OCI-LY7 (cell line): ENCODE measurements around the gene PPARGC1A. TPM values are rescaled to one million over a fixed set of nuclear protein-coding genes. Genes with fewer than 3 reads are reported as not detected.

Source experiments
- BruUV-seq: library from RNA; stranded (reverse); fragments of 400-500 nt; replicated peaks from 2 replicates; lab custom pipeline; 2021; lab: Mats Ljungman, UMichigan
- CTCF ChIA-PET: fragments of 300-600 bp; sonication (Branson Sonifier 250); formaldehyde crosslinking; loops from one replicate; lab custom pipeline; 2022; ENCODE audit warnings: antibody characterized with exemption; ENCODE audit not compliant: unreplicated experiment; lab: Charles Lee
- POLR2A ChIA-PET: fragments of 300-600 bp; sonication (Branson Sonifier 250); formaldehyde crosslinking; loops from one replicate; lab custom pipeline; 2022; ENCODE audit warnings: antibody characterized with exemption; lab: Charles Lee
- DNase-seq: peaks from one replicate; pipeline ENCODE4 v3.0.0-alpha.2; 2015; ENCODE audit warnings: low spot score
- H2AFZ ChIP-seq: fragments of 200-600 bp; sonication (generic), shearing (Covaris generic); 2 replicates; pipeline ENCODE4 v1.6.1; 2014; ENCODE audit warnings: mild to moderate bottlenecking, antibody characterized with exemption, low read length, moderate library complexity
- H3K27ac ChIP-seq: fragments of 200-600 bp; sonication (generic); 2 replicates; pipeline ENCODE4 v1.5.1; 2014; ENCODE audit warnings: mixed run types, low read depth, mild to moderate bottlenecking, moderate library complexity, low read length, inconsistent platforms; ENCODE audit not compliant: poor library complexity, severe bottlenecking
- H3K36me3 ChIP-seq: fragments of 200-600 bp; sonication (generic); 2 replicates; pipeline ENCODE4 v1.6.1; 2014; ENCODE audit warnings: mild to moderate bottlenecking, antibody characterized with exemption, low read length, moderate library complexity, mixed read lengths; ENCODE audit not compliant: insufficient read depth
- H3K4me1 ChIP-seq: fragments of 200-600 bp; sonication (generic); 2 replicates; pipeline ENCODE4 v1.5.1; 2014; ENCODE audit warnings: mild to moderate bottlenecking, low read length; ENCODE audit not compliant: insufficient read depth, poor library complexity, severe bottlenecking
- H3K4me2 ChIP-seq: fragments of 200-600 bp; sonication (generic); 2 replicates; pipeline ENCODE4 v1.6.1; 2014; ENCODE audit warnings: mild to moderate bottlenecking, low read length
- H3K4me3 ChIP-seq: fragments of 200-600 bp; sonication (generic); 2 replicates; pipeline ENCODE4 v1.5.1; 2014; ENCODE audit warnings: mild to moderate bottlenecking, low read depth, low read length; ENCODE audit not compliant: poor library complexity, severe bottlenecking
- H3K79me2 ChIP-seq: fragments of 200-600 bp; sonication (generic); 2 replicates; pipeline ENCODE4 v1.6.1; 2016; ENCODE audit warnings: low read depth, mild to moderate bottlenecking, low read length, moderate library complexity, mixed read lengths; ENCODE audit not compliant: insufficient read depth
- H3K9me2 ChIP-seq: fragments of 200-600 bp; sonication (generic); 2 replicates; pipeline ENCODE4 v1.6.1; 2016; ENCODE audit warnings: mild to moderate bottlenecking, low read length, mixed read lengths; ENCODE audit not compliant: insufficient read depth
- H3K9me3 ChIP-seq: fragments of 200-600 bp; sonication (generic); 2 replicates; pipeline ENCODE4 v1.6.1; 2014; ENCODE audit warnings: mild to moderate bottlenecking, mixed run types, low read length, mixed read lengths
- H4K20me1 ChIP-seq: fragments of 200-600 bp; sonication (generic); 2 replicates; pipeline ENCODE4 v1.6.1; 2014; ENCODE audit warnings: mild to moderate bottlenecking, antibody characterized with exemption, low read length, moderate library complexity, mixed read lengths; ENCODE audit not compliant: insufficient read depth
- EZH2phosphoT487 ChIP-seq: fragments of 200-600 bp; sonication (generic); IDR thresholded peaks from 2 replicates; pipeline ENCODE4 v1.6.1; 2018; ENCODE audit warnings: low read depth, borderline replicate concordance, mild to moderate bottlenecking, mixed run types, antibody characterized with exemption, low read length, moderate library complexity, mixed read lengths
- intact Hi-C: fragments of 100-400 bp; cut with micrococcal nuclease; formaldehyde crosslinking; loops from one replicate; pipeline ENCODE4 v1.10.0; 2022; ENCODE audit not compliant: unreplicated experiment
- total RNA-seq, 2 experiments: library from RNA; depleted of rRNA in 1 of 2; stranded (reverse); fragments of >200 nt in 1 of 2; shearing (Covaris generic) in 1 of 2; gene quantifications; 2 replicates each; pipeline ENCODE4 v1.2.3, GENCODE V29; 2014 to 2022
- TF ChIP-seq, protein P1 (sequence below): fragments of 200-600 bp; sonication (generic); conservative IDR thresholded peaks from 2 replicates; pipeline ENCODE4 v1.5.1; 2014; ENCODE audit warnings: mild to moderate bottlenecking, antibody characterized with exemption, low read length, moderate library complexity, mixed read lengths

PPARGC1A gene
- total RNA-seq, 2 experiments from 2014 or later, result 0.40 TPM; not detected in 1

DNA sequence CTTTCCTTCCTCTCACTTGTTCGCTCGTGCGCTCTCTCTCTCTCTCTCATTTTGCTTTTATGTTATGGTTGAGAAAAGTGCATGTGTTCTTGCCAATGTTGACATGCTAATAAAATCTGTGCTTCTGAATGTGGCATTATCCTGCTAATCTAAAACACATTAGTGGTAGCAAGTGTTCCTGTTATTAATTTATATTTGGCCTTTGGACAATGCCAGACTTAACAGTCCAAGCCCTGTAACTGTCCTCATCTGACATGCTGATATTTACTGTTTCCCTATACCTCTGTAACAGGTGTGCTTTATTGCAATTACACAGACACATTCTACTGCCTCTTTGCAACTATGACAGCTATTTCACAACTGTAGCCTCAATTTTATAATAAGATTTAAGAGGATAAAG, 2.7 kb downstream of the PPARGC1A start:
- no peak overlapping the region for H3K4me2 ChIP-seq
- ChIA-PET POLR2A (no interaction called here), CTCF (no interaction called here)
- no peaks in the 10 kb centered on the region for H3K79me2 ChIP-seq
- DNase-seq, result no peak
- no peak overlapping the region for H3K4me3 ChIP-seq
- H3K27ac ChIP-seq, result no peak overlapping the region
- intact Hi-C loops, result no loop called here
- no peaks in the 10 kb centered on the region for H3K9me2 ChIP-seq
- no peaks in the 10 kb centered on the region for H3K9me3 ChIP-seq
- no peaks in the 10 kb centered on the region for H4K20me1 ChIP-seq
- H3K36me3 ChIP-seq, result no peaks in the 10 kb centered on the region
- no peak overlapping the region for H2AFZ ChIP-seq
- no peaks in the 10 kb centered on the region for H3K4me1 ChIP-seq
- BruUV-seq, result no TSS peak
- no peak for TF ChIP-seq EZH2phosphoT487
- TF ChIP-seq, protein P1, sequence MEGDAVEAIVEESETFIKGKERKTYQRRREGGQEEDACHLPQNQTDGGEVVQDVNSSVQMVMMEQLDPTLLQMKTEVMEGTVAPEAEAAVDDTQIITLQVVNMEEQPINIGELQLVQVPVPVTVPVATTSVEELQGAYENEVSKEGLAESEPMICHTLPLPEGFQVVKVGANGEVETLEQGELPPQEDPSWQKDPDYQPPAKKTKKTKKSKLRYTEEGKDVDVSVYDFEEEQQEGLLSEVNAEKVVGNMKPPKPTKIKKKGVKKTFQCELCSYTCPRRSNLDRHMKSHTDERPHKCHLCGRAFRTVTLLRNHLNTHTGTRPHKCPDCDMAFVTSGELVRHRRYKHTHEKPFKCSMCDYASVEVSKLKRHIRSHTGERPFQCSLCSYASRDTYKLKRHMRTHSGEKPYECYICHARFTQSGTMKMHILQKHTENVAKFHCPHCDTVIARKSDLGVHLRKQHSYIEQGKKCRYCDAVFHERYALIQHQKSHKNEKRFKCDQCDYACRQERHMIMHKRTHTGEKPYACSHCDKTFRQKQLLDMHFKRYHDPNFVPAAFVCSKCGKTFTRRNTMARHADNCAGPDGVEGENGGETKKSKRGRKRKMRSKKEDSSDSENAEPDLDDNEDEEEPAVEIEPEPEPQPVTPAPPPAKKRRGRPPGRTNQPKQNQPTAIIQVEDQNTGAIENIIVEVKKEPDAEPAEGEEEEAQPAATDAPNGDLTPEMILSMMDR, result no peak

DNA sequence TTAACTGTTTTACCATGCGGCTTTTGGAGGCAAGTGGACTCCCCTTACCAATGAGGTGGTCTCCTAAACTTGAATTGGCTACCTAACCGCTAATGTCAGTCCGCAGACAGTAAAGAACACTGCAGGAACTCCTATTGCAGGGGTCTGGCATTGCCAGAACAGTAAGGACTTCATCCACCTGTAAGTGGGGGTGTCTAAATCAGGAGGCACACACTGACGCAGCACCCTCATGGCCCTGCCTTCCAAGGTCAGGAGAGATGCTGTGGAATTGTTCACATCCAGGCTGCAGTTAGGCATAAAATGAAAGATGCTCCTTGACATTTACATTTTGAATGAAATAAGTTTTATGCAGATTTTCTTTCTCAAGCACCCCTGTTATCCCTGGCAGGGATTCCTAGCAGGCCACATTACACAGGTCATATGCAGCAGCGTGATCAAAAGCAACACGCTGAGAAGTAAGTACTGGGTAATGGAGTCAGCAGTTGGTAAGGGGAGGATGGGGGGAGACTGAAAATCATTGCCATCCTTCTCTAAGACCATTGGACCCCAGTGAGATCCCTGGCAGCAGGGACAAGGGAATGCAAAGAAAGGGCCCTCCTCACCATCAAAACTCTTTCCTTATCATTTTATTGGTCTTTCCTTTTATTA, 3.8 kb downstream of the PPARGC1A start:
- intact Hi-C loops, result no loop called here
- no peak for TF ChIP-seq EZH2phosphoT487

DNA sequence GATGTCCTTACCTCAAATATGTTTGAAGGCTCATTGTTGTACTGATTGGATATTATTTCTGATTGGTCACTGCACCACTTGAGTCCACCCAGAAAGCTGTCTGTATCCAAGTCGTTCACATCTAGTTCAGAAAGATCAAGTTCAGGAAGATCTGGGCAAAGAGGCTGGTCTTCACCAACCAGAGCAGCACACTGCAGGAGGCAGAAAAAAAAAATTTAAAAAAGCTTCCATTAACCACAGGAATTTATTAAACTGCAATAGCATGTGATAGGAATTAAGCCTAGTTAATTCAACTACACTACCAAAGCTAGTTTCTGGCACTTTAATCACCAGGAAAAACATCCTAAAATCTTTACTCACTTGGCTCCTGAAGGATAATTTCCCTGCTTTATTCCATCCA, 5.1 kb downstream of the PPARGC1A start:
- H3K4me3 ChIP-seq, result no peak overlapping the region
- POLR2A ChIA-PET, result no interaction called here
- CTCF ChIA-PET, result no interaction called here
- no peaks in the 10 kb centered on the region for H3K79me2 ChIP-seq
- H3K9me2 ChIP-seq, result no peaks in the 10 kb centered on the region
- no peaks in the 10 kb centered on the region for H4K20me1 ChIP-seq
- intact Hi-C loops, result no loop called here
- H2AFZ ChIP-seq, result no peak overlapping the region
- no peak overlapping the region for H3K27ac ChIP-seq
- H3K4me1 ChIP-seq, result no peaks in the 10 kb centered on the region
- no peaks in the 10 kb centered on the region for H3K9me3 ChIP-seq
- no peak overlapping the region for H3K4me2 ChIP-seq
- no peak for TF ChIP-seq EZH2phosphoT487
- TF ChIP-seq, protein P1, result no peak
- no peaks in the 10 kb centered on the region for H3K36me3 ChIP-seq
- BruUV-seq, result no TSS peak
- no peak for DNase-seq

More for the DNA sequence above, 3.8 kb downstream of the PPARGC1A start:
- POLR2A ChIA-PET, result no interaction called here
- Histone ChIP-seq H3K36me3 (no peaks in the 10 kb centered on the region), H3K79me2 (no peaks in the 10 kb centered on the region), H2AFZ (no peak overlapping the region), H3K4me1 (no peaks in the 10 kb centered on the region), H3K27ac (no peak overlapping the region), H4K20me1 (no peaks in the 10 kb centered on the region), H3K9me2 (no peaks in the 10 kb centered on the region), H3K4me2 (no peak overlapping the region), H3K9me3 (no peaks in the 10 kb centered on the region), H3K4me3 (no peak overlapping the region)
- DNase-seq, result no peak
- no TSS peak for BruUV-seq
- CTCF ChIA-PET, result no interaction called here
